HL-60/S4 (cell line): ENCODE measurements around the gene ANKS1B.
"Not testable (repeated sequence)": the region's sequence is repeated elsewhere in the genome, so short reads cannot be mapped to it uniquely, and the experiment has no call there.

Experiments
- in situ Hi-C: fragments of 300-500 bp; cut with MboI; formaldehyde crosslinking; loops from 2 replicates; pipeline ENCODE4 v1.14.3; 2022; ENCODE audit warnings: low sequenced_read_pairs

ANKS1B gene

DNA sequence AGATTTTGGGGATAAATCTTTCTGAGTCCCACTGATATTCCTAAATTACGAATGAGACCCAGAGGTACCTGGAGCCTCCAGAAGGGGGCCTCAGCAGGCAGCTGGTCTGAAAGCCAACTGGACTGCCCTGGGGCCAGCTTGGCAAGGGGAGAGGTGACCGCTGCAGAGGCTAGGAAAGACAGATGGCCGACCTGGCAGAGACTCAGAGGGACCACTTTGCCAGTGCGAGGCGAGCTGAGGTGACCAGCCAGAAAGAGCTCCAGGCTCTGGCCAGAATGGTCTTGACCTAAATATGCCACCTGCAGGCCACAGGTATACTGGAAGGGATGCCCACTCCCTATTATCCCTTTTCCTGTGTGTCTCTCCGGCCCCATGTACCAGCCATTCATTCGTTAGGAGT, 594.0 kb downstream of the ANKS1B start:
- in situ Hi-C loops: no loop called here

DNA sequence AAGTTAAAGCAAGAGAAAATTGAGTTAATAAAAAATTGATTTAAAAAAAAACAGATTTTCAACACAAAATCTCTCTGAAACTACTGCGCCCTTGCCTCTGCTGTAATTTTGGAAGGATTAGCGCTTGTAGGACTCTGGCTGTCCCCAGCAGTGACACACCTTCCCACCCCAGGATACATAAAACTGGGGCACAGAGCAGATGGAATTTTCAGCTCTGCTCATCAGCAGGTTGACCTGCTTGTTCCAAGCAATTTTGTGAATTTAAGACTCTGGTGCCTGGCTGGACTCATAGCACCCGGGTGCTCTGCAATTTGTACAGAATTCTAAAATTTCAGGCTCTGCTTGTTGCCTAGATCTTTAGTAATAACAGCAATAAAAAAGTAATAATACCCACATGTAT, 595.0 kb downstream of the ANKS1B start:
- in situ Hi-C loops: no loop called here

GRCh38 chr12:99388671-99389195, 596.0 kb downstream of the ANKS1B start:
- in situ Hi-C loops: no loop called here

GRCh38 chr12:99387661-99388060, 597.1 kb downstream of the ANKS1B start:
- in situ Hi-C loops: no loop called here

- in situ Hi-C loops: no loop called here
Measured at GRCh38 chr12:99386907-99387306, 597.8 kb downstream of the ANKS1B start.

DNA sequence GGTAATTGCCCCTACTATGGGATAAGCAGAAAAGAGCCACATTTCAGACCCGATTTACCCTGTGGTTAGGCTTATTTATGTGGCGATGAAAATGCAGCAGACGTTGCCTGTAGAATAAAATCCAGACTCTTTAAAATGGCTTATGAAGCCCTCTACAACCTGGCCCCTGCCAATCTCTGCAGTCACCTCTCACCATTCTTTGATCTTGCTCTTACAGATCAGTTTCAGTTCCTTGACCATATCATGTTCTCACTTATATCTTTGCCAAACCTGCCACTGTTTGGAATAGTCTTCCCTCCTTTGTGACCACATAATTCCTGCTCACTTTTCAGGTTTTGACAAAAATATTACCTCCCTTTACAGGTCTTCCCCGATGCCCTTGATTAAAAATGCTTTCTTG, 601.5 kb downstream of the ANKS1B start:
- in situ Hi-C loops: no loop called here

- in situ Hi-C loops: no loop called here
Measured at GRCh38 chr12:99381992-99382391, 602.7 kb downstream of the ANKS1B start.

DNA sequence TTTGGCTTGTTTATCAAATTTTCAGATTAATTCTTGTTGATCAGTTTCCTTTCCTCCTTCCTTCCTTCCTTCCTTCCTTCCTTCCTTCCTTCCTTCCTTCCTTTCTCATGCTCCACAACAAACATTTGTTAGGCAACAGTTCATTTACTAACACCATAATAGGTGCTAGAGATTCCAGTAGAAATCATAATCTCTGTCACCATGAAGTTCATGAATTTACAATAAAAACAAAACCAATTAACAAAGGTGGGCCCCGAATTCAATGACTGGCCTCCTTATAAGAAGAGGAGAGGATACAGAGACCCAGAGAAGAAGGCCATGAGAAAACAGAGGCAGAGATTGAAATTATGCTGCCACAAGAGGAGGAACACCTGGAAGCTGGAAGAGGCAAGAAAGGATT, 604.0 kb downstream of the ANKS1B start:
- in situ Hi-C loops: no loop called here

GRCh38 chr12:99374023-99374422, 610.7 kb downstream of the ANKS1B start:
- in situ Hi-C loops: no loop called here

DNA sequence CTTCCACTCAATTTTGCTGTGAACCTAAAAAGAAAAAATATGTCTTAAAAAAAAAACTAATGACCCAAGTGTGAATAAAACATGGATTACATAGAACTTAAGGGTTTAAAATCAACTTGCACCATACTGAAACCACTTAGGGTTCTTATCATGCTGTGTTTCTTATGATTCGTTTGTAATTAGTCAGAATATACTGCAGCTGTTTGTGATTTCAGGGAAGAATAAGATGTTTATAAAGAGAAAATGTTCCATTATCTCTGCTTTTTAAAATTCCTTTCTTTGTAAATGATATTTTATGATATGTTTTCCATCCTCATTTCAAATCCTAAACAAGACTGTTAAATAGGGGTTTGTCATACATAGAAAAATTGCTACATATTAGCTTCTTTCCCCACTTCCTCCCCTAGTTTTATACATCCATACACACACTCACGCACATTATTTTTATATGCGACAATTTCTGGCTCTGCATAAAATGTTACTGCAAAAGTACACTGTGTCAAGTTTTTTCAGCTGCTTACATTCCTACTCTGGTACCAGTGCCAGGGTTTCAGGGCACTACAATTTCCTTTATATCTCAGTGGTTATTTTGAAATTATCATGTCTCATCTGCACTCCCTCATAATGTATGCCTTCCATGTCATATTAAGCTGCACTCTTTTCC, 612.3 kb downstream of the ANKS1B start:
- in situ Hi-C loops: no loop called here

- in situ Hi-C loops: no loop called here
Measured at GRCh38 chr12:99370421-99371138, 614.2 kb downstream of the ANKS1B start.

DNA sequence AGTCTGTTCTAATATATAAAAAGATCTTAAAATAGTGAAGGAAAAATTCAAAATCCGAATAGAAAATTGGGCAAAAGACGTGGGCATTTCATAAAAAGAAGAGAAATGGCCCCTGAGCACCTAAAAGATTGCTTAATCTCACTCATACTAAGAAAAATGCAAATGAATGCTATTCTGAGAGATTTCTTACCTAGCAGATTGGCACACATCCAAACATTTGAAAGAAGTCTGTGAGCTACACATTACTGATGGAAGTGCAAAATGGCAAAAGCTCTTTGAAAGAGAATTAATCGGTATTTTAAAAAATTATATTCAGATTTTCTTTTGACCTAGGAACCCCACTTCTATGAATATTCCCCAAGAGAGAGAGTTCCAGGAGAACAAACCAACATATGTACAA, 617.6 kb downstream of the ANKS1B start:
- in situ Hi-C loops: no loop called here

DNA sequence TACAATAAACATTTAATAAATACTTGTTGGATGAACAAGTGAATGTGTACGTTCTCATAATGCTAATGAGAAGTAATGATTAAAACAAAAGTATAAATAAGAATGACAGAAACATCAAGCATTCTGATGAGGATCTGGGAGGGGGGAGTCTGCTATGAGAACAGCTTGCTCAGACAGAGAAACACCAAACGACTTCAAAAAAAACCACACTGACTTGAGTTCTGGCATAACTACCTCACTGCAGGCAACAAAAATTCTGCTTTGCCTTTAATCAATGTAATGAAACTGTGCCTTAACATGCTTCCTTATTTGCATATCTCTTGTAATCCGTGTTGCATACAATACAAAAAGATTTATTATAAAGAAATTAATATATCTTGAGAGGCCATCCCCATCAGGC, 632.5 kb downstream of the ANKS1B start:
- in situ Hi-C loops: no loop called here

- in situ Hi-C loops: no loop called here
Measured at GRCh38 chr12:99343960-99344359, 640.8 kb downstream of the ANKS1B start.

DNA sequence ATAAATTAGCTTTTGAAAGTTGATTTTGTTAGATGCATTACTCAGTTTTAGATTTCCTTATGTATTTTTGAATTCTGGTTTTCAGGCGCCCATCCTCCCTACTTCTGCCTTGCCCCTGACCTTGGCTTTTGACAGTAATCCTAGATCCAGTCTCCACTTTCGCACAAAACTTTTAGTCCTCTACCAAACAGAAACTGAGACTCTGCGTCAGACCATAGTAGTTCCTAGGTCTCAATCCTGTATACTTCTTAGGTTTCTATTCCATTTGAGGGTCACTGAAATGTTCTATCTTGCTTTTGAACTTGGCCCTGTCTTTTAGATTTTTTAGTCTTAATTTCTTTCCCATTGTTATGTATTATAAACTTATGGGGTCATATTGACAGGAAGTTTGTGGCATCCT, 645.1 kb downstream of the ANKS1B start:
- in situ Hi-C loops: no loop called here

DNA sequence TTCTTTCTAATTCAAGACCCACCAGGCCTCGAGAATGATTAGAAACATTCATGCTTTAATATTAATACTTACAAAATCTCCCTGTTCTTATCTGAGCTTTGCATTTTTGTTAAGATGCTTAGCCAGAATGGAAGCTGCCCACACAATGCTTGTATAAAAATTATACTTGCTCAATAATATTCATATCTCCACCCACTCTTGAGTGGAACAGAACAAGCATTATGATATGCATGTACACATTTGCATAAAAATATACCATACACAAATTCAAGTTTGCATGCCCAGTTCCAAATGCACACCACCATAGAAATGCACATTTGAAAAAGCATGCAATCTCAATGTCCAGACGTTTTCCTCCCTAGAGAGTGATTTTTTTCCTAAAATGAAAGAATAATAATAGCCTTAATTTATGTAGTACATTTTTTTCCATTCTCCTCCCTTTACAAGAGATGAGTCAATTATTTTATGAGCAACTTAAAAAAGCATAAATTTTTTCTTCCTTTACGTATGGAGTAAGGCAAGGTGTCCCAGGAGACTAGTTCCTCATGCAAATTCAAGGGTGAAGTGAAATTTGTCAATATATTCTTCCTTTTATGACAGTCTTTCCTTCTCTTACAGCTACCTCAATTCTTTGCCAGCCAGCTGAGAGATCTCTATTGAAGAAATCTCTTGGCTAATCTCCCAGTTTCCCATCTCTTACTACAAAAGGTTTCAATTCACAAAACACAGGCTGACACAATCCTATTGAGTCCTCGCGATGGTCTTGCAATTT, 650.3 kb downstream of the ANKS1B start:
- in situ Hi-C loops: no loop called here

DNA sequence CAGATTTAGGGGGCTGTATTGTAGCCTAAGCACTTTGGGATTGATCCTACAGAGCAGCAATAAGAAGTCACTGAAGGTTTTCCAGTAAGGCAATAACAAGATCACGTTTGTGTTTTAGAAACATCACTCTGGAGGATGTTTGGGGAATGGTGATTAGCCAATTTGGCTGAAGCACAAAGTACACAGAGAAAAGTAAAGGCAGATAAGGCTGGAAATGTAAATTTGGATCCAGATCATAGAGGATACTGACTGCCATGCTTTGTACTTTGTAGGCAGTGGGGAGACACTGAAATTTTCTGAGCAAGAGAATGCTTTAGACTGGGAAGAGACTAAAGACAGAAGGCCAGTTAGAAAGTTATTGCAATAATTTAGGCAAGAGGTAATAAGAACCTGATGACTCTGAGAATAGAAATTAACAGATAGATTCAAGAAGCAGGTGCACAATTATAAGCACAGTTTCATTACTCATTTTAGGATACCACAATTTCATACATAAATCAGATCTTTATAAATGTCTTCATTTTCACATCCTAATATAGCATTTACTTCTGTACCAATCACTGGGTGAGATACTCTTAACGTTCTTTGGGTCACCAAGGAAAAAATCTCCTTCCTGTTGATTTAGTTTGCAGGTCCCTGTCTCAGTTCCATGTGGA, 651.7 kb downstream of the ANKS1B start:
- in situ Hi-C loops: no loop called here

GRCh38 chr12:99330216-99330615, 654.5 kb downstream of the ANKS1B start:
- in situ Hi-C loops: no loop called here

DNA sequence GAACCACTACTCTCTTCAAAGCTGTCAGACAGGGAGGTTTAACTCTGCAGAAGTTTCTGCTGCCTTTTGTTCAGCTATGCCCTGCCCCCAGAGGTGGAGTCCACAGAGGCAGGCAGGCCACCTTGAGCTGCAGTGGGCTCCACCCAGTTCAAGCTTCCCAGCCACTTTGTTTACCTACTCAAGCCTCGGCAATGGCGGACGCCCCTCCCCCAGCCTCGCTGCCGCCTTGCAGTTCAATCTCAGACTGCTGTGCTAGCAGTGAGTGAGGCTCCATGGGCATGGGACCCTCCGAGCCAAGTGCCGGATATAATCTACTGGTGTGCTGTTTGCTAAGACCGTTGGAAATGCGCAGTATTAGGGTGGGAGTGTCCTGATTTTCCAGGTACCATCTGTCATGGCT, 663.5 kb downstream of the ANKS1B start:
- in situ Hi-C loops: not testable (repeated sequence)

- in situ Hi-C loops: no loop called here
Measured at GRCh38 chr12:99311373-99311772, 673.4 kb downstream of the ANKS1B start.

GRCh38 chr12:99309812-99310211, 674.9 kb downstream of the ANKS1B start:
- in situ Hi-C loops: no loop called here
